ENCODE measurements around the gene CACNA1D.

Gene CACNA1D

DNA sequence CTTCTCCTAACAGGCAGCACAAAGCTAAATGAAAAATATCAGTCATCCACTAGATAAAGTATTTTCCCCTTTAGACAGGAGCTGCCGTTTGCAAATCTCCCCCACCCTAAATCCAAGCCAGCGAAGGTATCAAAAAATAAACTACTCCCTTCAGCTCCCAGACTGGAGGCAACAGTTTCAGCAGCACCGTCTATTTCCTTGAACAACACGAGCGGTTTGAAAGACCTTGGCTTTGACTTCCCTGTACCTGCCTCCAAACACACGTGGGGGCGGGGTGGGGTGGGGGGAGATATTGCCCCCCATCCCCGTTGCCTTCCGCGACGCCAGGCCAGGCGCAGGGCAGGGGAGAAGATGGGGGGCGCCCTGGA, 832 bp upstream of the CACNA1D start:
- H3K27ac ChIP-seq: no peak overlapping the region
- no peak for DNase-seq (ENCODE audit: low read depth, low spot score)

- no peak for DNase-seq (ENCODE audit: low read depth, low spot score)
- no peak overlapping the region for H3K27ac ChIP-seq
Measured at GRCh38 chr3:53495146-53495519, 722 bp downstream of the CACNA1D start.

DNA sequence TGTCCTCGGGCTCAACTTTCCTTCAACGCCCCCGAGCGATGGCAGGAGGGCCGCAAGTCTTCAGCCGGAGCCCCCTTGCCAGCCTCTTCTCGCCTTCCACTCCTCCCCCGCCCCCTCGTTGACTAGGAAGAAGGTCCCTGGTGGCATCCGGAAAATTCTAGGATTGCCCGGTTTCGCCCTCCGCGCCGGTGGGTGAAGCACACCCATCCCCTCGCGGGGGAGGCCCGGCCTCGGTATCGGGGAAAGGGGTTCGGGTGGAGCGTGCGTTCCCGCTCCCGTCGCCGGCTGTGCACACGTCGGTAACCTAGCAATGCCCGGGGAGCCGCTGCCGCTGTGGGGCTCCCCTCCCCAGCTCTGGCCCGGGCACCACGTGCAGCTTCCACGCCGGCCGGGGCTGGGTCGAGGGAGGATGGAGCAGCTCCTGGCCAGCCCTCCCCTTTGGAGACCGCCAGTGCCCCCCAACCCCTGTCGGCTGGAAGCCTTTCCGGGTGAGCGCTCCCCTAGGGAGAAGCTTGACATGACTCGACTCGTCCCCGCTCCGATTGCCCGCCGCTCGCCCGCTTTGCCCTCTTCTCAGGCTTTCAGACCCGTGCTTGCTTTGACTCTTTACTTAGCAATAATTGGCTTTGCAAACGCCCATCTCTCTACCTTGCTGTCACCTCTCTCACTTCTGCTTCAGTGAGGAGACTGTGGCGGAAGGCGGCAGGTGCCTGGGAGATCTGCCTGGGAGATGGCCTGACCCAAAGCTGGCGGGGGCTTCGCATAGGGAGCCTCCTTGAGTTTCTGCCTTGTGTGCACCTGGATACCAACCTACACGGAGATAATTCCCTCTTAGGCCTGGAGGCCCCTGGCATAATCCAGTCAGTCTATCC, 1.3 kb downstream of the CACNA1D start:
- H3K27ac ChIP-seq: no peak overlapping the region

GRCh38 chr3:53496392-53496670, 1.9 kb downstream of the CACNA1D start:
- no peak overlapping the region for H3K27ac ChIP-seq
- no peak for DNase-seq (ENCODE audit: low read depth, low spot score)

More for the DNA sequence above, 1.3 kb downstream of the CACNA1D start:
- DNase-seq (ENCODE audit: low read depth, low spot score): no peak

DNA sequence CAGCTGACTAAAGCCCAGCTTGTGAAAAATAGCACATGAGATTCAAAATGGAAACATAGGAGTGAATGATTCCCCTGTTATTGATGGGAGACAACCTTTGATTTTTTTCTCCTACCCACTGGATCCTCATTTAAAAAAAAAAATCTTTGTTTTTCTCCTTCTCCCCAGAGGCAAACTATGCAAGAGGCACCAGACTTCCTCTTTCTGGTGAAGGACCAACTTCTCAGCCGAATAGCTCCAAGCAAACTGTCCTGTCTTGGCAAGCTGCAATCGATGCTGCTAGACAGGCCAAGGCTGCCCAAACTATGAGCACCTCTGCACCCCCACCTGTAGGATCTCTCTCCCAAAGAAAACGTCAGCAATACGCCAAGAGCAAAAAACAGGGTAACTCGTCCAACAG, 2.6 kb downstream of the CACNA1D start:
- no peak overlapping the region for H3K27ac ChIP-seq
- DNase-seq (ENCODE audit: low read depth, low spot score): no peak

DNA sequence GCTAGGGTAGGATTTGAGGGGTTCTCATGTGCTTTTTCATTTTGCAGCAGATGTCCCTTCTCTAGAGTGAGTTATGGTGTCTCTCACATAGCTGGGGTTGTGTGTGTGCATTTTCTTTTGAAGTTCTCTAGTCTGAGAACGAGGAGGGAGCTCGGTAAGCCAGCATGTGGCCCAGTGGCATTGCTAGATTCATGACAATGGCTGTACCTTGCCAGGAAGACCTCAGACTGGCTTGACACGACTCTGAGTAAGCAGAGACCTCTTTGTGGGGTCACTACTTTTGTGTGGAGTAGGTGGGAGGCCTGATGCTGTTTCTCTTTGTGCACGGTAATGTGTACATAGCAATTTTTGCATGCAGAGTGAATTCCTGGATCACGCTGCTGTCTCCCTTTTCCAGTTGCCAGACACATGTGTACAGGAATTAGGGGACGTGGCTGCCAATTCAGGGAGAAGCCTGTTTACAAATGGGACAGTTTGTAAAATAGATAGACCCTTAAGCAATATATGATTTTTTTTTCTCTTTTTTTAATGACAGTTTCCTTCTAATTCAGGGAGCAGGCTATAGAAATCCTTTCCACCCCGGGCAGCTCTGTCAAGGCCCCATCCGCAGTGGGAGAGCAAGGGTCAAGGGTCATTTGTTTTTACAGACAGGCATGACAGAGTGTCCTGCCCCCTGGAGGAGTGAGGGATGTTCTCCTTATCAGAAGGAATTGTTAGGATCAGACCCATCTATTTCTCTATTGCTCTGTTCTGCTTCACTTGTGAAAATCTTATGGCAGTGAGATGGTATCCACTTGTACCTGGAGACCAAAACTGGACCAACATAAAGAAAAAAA, 4.6 kb downstream of the CACNA1D start:
- DNase-seq (ENCODE audit: low read depth, low spot score): no peak
- H3K27ac ChIP-seq: no peak overlapping the region

GRCh38 chr3:53500165-53500777, 5.9 kb downstream of the CACNA1D start:
- no peak overlapping the region for H3K27ac ChIP-seq
- DNase-seq (ENCODE audit: low read depth, low spot score): no peak

DNA sequence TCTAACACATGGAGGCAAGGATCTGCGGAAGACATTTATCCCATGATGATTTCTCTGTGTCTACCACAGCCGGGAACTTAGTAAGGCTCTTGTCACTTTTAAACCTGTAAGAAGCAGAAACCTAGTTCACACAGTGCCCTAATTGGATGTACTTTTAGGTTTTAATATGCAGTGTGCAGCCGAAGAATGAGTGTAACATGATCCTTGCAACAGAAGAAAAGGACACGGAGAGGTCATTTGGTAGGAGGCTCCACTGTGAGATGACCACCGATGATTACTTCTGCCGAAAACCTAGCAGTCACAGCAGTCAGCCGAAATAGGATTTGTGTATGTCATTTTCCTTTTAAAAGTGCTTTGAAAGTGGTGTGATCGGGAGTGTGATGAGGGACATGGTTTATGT, 6.8 kb downstream of the CACNA1D start:
- H3K27ac ChIP-seq: no peak overlapping the region
- no peak for DNase-seq (ENCODE audit: low read depth, low spot score)

GRCh38 chr3:53502737-53503136, 8.3 kb downstream of the CACNA1D start:
- DNase-seq (ENCODE audit: low read depth, low spot score): no peak
- no peak overlapping the region for H3K27ac ChIP-seq

GRCh38 chr3:53503195-53503594, 8.8 kb downstream of the CACNA1D start:
- no peak for DNase-seq (ENCODE audit: low read depth, low spot score)

GRCh38 chr3:53506110-53506762, 11.8 kb downstream of the CACNA1D start:
- H3K27ac ChIP-seq: no peak overlapping the region
- DNase-seq (ENCODE audit: low read depth, low spot score): no peak

More at GRCh38 chr3:53503195-53503594, 8.8 kb downstream of the CACNA1D start:
- no peak overlapping the region for H3K27ac ChIP-seq

- H3K27ac ChIP-seq: no peak overlapping the region
- no peak for DNase-seq (ENCODE audit: low read depth, low spot score)
Measured at GRCh38 chr3:53506763-53507145, 12.3 kb downstream of the CACNA1D start.

DNA sequence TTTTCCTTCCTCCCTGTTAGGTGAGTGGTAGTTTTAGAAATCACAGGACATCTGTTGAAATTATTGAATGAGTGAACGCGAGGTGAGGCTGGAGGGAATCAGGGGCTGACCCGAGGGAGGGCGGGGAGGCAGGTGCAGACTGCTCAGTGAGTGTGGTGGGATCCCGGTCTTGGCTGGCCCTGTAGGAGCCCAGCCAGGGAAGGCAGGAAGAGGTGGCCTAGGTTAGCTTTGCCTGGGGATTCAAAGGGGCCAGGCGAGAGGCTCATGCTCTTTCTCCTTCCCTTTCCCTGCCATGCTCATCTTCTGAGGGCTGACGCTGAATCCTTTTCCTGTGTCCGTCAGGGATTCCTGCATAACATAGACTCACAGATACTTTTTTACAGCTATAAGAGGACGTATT, 15.1 kb downstream of the CACNA1D start:
- no peak overlapping the region for H3K27ac ChIP-seq
- no peak for DNase-seq (ENCODE audit: low read depth, low spot score)

- no peak for DNase-seq (ENCODE audit: low read depth, low spot score)
- H3K27ac ChIP-seq: no peak overlapping the region
Measured at GRCh38 chr3:53510508-53510907, 16.1 kb downstream of the CACNA1D start.

DNA sequence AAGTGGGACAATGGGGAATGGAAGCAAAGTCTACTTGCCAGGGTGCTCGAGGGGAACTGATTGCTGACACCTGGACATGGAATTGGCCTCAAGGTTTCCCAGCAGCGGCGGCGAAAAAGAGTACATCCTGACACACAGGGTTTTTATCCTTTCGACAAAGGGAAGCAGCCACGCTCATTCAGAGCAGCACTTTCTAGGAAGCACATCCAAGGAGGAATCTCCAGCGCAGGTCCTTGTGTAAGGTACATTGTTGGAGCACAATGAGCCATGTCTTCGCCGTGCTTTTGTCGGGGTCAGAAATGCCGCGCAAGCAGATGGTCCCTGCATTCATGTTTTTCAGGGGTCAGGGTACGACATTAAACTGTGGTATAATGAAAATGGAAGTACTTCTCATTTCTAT, 16.8 kb downstream of the CACNA1D start:
- H3K27ac ChIP-seq: no peak overlapping the region
- DNase-seq (ENCODE audit: low read depth, low spot score): no peak

- DNase-seq (ENCODE audit: low read depth, low spot score): no peak
- H3K27ac ChIP-seq: no peak overlapping the region
Measured at GRCh38 chr3:53513556-53514190, 19.3 kb downstream of the CACNA1D start.

DNA sequence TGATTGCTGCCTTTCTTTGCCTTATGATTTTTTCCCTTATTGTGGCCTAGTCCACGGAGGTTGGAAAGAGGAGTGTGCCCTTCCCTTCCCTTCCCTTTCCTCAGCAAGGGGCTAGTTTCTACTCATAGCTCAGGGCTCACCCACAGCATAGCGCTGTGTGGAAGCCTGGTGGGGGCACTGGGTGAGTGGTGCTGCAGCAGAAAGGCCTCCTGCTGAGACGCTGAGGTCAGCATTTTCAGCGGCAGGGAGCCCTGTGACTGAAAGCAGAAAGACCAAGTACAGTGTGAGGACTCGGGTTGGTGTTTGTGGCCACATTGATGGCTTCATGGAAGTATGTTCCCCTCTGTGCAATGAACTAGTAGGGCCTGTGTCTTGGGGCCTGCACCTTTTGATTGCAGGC, 21.9 kb downstream of the CACNA1D start:
- H3K27ac ChIP-seq: no peak overlapping the region
- DNase-seq (ENCODE audit: low read depth, low spot score): no peak

DNA sequence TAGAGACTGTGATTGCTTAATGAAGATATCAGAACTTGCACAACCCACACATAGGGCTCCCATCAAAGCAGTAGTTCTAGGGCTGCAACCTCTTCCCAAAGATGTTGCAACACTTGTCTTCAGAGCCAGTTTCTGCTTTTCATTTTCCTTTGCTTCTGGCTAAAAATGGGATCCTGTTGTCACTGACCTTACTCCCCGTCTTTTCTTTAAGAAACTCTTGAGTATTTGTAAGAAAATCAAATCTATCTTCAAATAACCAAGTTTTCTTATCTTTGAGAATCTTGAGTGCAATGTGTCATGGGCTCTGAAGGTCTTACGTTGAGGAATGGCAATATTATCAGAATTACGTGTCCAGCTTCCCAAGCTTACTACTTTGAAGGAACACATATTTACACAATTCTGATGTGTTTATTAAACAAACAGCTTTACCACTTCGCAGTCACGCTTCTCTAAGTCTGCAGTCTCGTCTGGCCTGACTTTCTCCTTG, 24.1 kb downstream of the CACNA1D start:
- no peak for DNase-seq (ENCODE audit: low read depth, low spot score)
- H3K27ac ChIP-seq: no peak overlapping the region

DNA sequence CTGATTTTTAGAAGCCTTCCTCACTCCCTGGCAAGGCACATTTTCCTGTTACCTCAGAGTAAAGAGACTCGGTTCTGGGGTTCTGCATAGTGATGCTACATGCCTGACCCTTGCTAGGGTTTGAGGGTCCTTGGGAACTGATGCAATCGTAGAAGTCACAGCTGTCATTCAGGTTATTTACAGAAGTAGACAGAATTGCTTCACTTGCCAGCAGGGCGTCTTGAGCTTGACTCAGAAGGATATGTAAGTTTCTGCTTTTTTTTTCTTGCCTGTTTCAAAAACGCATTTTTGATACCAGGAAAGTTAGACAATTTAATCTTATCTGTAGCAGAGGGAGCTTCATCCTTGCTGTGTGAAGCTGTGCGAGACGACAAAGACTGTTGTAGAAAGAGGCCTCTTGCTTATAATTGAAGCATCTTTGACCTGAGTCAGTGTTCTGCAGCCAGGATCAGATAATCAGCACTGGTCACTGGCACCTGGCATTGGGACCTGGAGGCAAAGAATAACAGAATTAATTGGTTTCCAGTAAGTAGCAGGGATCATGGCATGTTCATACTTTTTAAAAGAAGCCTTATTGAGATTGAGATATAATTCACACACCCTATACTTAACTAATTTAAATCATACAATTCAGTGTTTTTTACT, 24.8 kb downstream of the CACNA1D start:
- DNase-seq (ENCODE audit: low read depth, low spot score): no peak
- H3K27ac ChIP-seq: no peak overlapping the region

GRCh38 chr3:53523346-53523745, 28.9 kb downstream of the CACNA1D start:
- no peak for DNase-seq (ENCODE audit: low read depth, low spot score)
- no peak overlapping the region for H3K27ac ChIP-seq
